H1 (cell line): Measurements from ENCODE around the gene RAB31. TPM values are rescaled to one million over a fixed set of nuclear protein-coding genes. Genes with fewer than 3 reads are reported as not detected.
A peak's percentile ranks its signal among the peaks of the same experiment; 100 is the strongest.

Experiments used
- CTCF ChIA-PET: fragments of 300-600 bp; sonication (Branson Sonifier 250); formaldehyde crosslinking; loops from one replicate; lab custom pipeline; 2021; ENCODE audit not compliant: partially characterized antibody; lab: Charles Lee
- POLR2A ChIA-PET: fragments of 300-600 bp; sonication (Branson Sonifier 250); formaldehyde crosslinking; loops from one replicate; lab custom pipeline; 2021; ENCODE audit warnings: inconsistent platforms; ENCODE audit not compliant: partially characterized antibody; lab: Charles Lee
- DNase-seq, 2 experiments: peaks; one replicate each; pipeline versions ENCODE4 v3.0.0 to v3.0.0-alpha.2; 2010 to 2022; ENCODE audit warnings: low spot score in 2 of 2, low read depth in 1 of 2, mixed read lengths in 1 of 2
- FAIRE-seq: peaks from 2 replicates; lab custom pipeline; 2011; peaks lifted over from hg19 to GRCh38; lab: Jason Lieb, UNC
- H2AFZ ChIP-seq: 2 replicates; pipeline ENCODE4 v1.8.1; 2012; ENCODE audit warnings: low read length, inconsistent platforms
- H2AK5ac ChIP-seq: 2 replicates; pipeline ENCODE4 v1.6.1; 2013; ENCODE audit warnings: low read depth, low read length
- H2BK120ac ChIP-seq: replicated peaks from 2 replicates; pipeline ENCODE3; 2013; ENCODE audit warnings: low read depth, low read length, inconsistent platforms
- H2BK12ac ChIP-seq: 2 replicates; pipeline ENCODE4 v1.6.1; 2013; ENCODE audit warnings: low read depth, low read length
- H2BK15ac ChIP-seq: 2 replicates; pipeline ENCODE4 v1.6.1; 2013; ENCODE audit warnings: low read length
- H2BK20ac ChIP-seq: 2 replicates; pipeline ENCODE4 v1.6.1; 2013; ENCODE audit warnings: low read length
- H2BK5ac ChIP-seq: 2 replicates; pipeline ENCODE4 v1.6.1; 2013; ENCODE audit warnings: low read depth, low read length
- H3K14ac ChIP-seq: 2 replicates; pipeline ENCODE4 v1.6.1; 2013; ENCODE audit warnings: inconsistent platforms; ENCODE audit not compliant: insufficient read length
- H3K18ac ChIP-seq: 2 replicates; pipeline ENCODE4 v1.6.1; 2013; ENCODE audit warnings: low read length; ENCODE audit errors: extremely low read depth
- H3K23ac ChIP-seq: 2 replicates; pipeline ENCODE4 v1.6.1; 2013; ENCODE audit warnings: inconsistent platforms; ENCODE audit not compliant: insufficient read length
- H3K23me2 ChIP-seq: 2 replicates; pipeline ENCODE4 v1.6.1; 2013; ENCODE audit warnings: low read depth, low read length
- H3K27ac ChIP-seq: 2 replicates; pipeline ENCODE4 v1.6.1; 2011; ENCODE audit warnings: low read depth, low read length, inconsistent platforms
- H3K27me3 ChIP-seq, 4 experiments: replicated peaks in 1 of 4; 1 replicate in 1 of 4; 2 replicates in 3 of 4; pipeline versions ENCODE4 v1.6.1 to v1.8.1; 2011 to 2013; ENCODE audit warnings: low read length in 3 of 4, mild to moderate bottlenecking in 3 of 4, inconsistent platforms in 2 of 4, mixed read lengths in 2 of 4, moderate library complexity in 1 of 4; ENCODE audit not compliant: control insufficient read depth in 3 of 4, insufficient read depth in 3 of 4; ENCODE audit errors: extremely low read depth in 1 of 4
- H3K36me3 ChIP-seq, 4 experiments: 2 replicates each; pipeline versions ENCODE4 v1.6.1 to v1.8.1; 2011 to 2013; ENCODE audit warnings: mild to moderate bottlenecking in 4 of 4, low read length in 3 of 4, moderate library complexity in 2 of 4, control low read depth in 1 of 4, inconsistent platforms in 1 of 4; ENCODE audit not compliant: insufficient read depth in 4 of 4, control insufficient read depth in 2 of 4
- H3K4ac ChIP-seq: replicated peaks from 2 replicates; pipeline ENCODE3; 2013; ENCODE audit warnings: low read length, low read depth, mixed read lengths, inconsistent platforms; ENCODE audit not compliant: insufficient read length
- H3K4me1 ChIP-seq, 4 experiments: replicated peaks in 1 of 4; 1 replicate in 1 of 4; 2 replicates in 3 of 4; pipeline versions ENCODE4 v1.6.1 to v1.8.1; 2011 to 2013; ENCODE audit warnings: low read length in 3 of 4, inconsistent platforms in 2 of 4, mixed read lengths in 1 of 4; ENCODE audit not compliant: insufficient read depth in 4 of 4, control insufficient read depth in 3 of 4
- H3K4me2 ChIP-seq, 2 experiments: 2 replicates each; pipeline versions ENCODE4 v1.6.1 to v1.8.1; 2011 to 2013; ENCODE audit warnings: low read depth in 2 of 2, low read length in 2 of 2, control low read depth in 1 of 2, inconsistent platforms in 1 of 2, mild to moderate bottlenecking in 1 of 2; ENCODE audit not compliant: insufficient read depth in 1 of 2
- H3K4me3 ChIP-seq, 4 experiments: fragments of 200-600, 300-600 bp in 1 of 4; sonication (generic), shearing (Covaris generic), sonication (Bioruptor Twin) in 1 of 4; 2 replicates each; pipeline versions ENCODE4 v1.5.1 to v1.8.1; 2011 to 2016; ENCODE audit warnings: low read length in 4 of 4, low read depth in 3 of 4, control low read depth in 2 of 4, inconsistent platforms in 2 of 4, mild to moderate bottlenecking in 2 of 4, mixed read lengths in 1 of 4, moderate library complexity in 1 of 4; ENCODE audit not compliant: insufficient read depth in 2 of 4; ENCODE audit errors: extremely low read depth in 1 of 4
- H3K56ac ChIP-seq: replicated peaks from 2 replicates; pipeline ENCODE3; 2013; ENCODE audit warnings: low read depth, mild to moderate bottlenecking, mixed read lengths, low read length, inconsistent platforms; ENCODE audit not compliant: insufficient read length
- H3K79me1 ChIP-seq: 2 replicates; pipeline ENCODE4 v1.6.1; 2013; ENCODE audit warnings: low read depth, low read length, control low read depth
- H3K79me2 ChIP-seq, 2 experiments: 2 replicates each; pipeline versions ENCODE4 v1.6.1 to v1.8.1; 2012 to 2013; ENCODE audit warnings: low read length in 2 of 2, mild to moderate bottlenecking in 2 of 2, inconsistent platforms in 1 of 2; ENCODE audit not compliant: insufficient read depth in 2 of 2, control insufficient read depth in 1 of 2
- H3K9ac ChIP-seq, 4 experiments: replicated peaks in 1 of 4; 1 replicate in 1 of 4; 2 replicates in 3 of 4; pipeline versions ENCODE4 v1.6.1 to v1.8.1; 2011 to 2013; ENCODE audit warnings: low read depth in 3 of 4, low read length in 3 of 4, control low read depth in 2 of 4, mild to moderate bottlenecking in 2 of 4, moderate library complexity in 2 of 4, inconsistent platforms in 1 of 4; ENCODE audit errors: extremely low read depth in 1 of 4
- H3K9me3 ChIP-seq, 2 experiments: 2 replicates each; pipeline versions ENCODE4 v1.6.1 to v1.8.1; 2012 to 2013; ENCODE audit warnings: mild to moderate bottlenecking in 2 of 2, moderate library complexity in 2 of 2, control low read depth in 1 of 2, inconsistent platforms in 1 of 2, low read depth in 1 of 2, low read length in 1 of 2, mixed read lengths in 1 of 2; ENCODE audit not compliant: insufficient read depth in 2 of 2
- H4K20me1 ChIP-seq, 2 experiments: replicated peaks in 1 of 2; 2 replicates each; pipeline versions ENCODE3 to v1.8.1; 2011 to 2013; ENCODE audit warnings: inconsistent platforms in 2 of 2, low read length in 2 of 2, mild to moderate bottlenecking in 1 of 2; ENCODE audit not compliant: insufficient read depth in 2 of 2, control insufficient read depth in 1 of 2
- H4K5ac ChIP-seq: 2 replicates; pipeline ENCODE4 v1.6.1; 2013; ENCODE audit warnings: low read length, low read depth, mixed read lengths, inconsistent platforms; ENCODE audit not compliant: insufficient read length
- H4K8ac ChIP-seq: 2 replicates; pipeline ENCODE4 v1.8.0; 2013; ENCODE audit warnings: mild to moderate bottlenecking, moderate library complexity, low read length, inconsistent platforms; ENCODE audit not compliant: insufficient read depth; ENCODE audit errors: extremely low read depth
- H4K91ac ChIP-seq: replicated peaks from 2 replicates; pipeline ENCODE3; 2013; ENCODE audit warnings: low read length, mixed read lengths, inconsistent platforms; ENCODE audit not compliant: insufficient read length
- ATF3 ChIP-seq: IDR thresholded peaks from 2 replicates; pipeline ENCODE4 v1.6.1; 2011; ENCODE audit warnings: low read depth, mild to moderate bottlenecking, low read length; ENCODE audit not compliant: insufficient read depth
- BCL11A ChIP-seq, 2 experiments: IDR thresholded peaks; one replicate each; pipeline ENCODE4 v1.6.1; 2011; ENCODE audit warnings: low read depth in 2 of 2, low read length in 2 of 2, mild to moderate bottlenecking in 2 of 2
- SP2 ChIP-seq: IDR thresholded peaks from 2 replicates; pipeline ENCODE4 v1.6.1; 2012; ENCODE audit warnings: mild to moderate bottlenecking, low read length, inconsistent platforms
- SP4 ChIP-seq: IDR thresholded peaks from 2 replicates; pipeline ENCODE4 v1.6.1; 2012; ENCODE audit warnings: low read length, inconsistent platforms
- TCF12 ChIP-seq: IDR thresholded peaks from 2 replicates; pipeline ENCODE4 v1.6.1; 2011; ENCODE audit warnings: low read depth, mild to moderate bottlenecking, low read length
- WGBS, 2 experiments: shearing (Covaris generic) in 1 of 2; methylation state at CpG; one replicate each; pipeline versions ENCODE4 v1.1.6 to v1.1.7; 2013 to 2015; ENCODE audit warnings: low lambda C conversion rate in 2 of 2, mixed read lengths in 2 of 2, inconsistent platforms in 1 of 2, low coverage in 1 of 2, missing lambda C conversion rate in 1 of 2; ENCODE audit not compliant: insufficient replicate concordance in 2 of 2, insufficient coverage in 1 of 2, insufficient read length in 1 of 2; ENCODE audit errors: extremely low coverage in 1 of 2, missing lambda C conversion rate in 1 of 2; 5-methylcytosine and 5-hydroxymethylcytosine counted together
- polyA plus RNA-seq, 7 experiments: library from polyadenylated mRNA; depleted of rRNA in 3 of 7; stranded (reverse) in 5 of 7; unstranded in 2 of 7; fragments of >200 nt in 5 of 7; fragments of 200-250 nt in 2 of 7; gene quantifications; 1 replicate in 5 of 7; 2 replicates in 1 of 7; 4 replicates in 1 of 7; pipeline versions ENCODE4 v1.2.1 to v1.2.3, GENCODE V29; 2011 to 2013; ENCODE audit warnings: missing spikeins in 2 of 7, mixed read lengths in 2 of 7
- total RNA-seq: library from RNA; stranded (reverse); fragmentation: NEBNext Ultra II Directional; extraction: Animal tissue kit (Norgen Biotek cat#: 25700); gene quantifications from 2 replicates; pipeline ENCODE4 v1.2.1, GENCODE V29; 2021

Gene RAB31
- total and polyA plus RNA-seq, 2 of the 8 experiments (the other 6 are each of a cell fraction or from before 2014, with no cell fraction given): 15.2 to 40.9 TPM

GRCh38 chr18:9671214-9671613 lies 36.9 kb upstream of the RAB31 start:
- H4K5ac ChIP-seq: no peak overlapping the region
- FAIRE-seq (no peak), DNase-seq (no peak)
- no peak overlapping the region for H3K27ac ChIP-seq
- no peaks in the 10 kb centered on the region for H3K79me2 ChIP-seq
- H3K23ac ChIP-seq: no peak overlapping the region
- H2AK5ac ChIP-seq: no peak overlapping the region
- TF ChIP-seq BCL11A (IDR thresholded peaks at IDR 0.05; ENCODE audit: low read depth in 2 of 2, low read length in 2 of 2) (no peak), TCF12 (no peak), SP4 (no peak), SP2 (no peak), ATF3 (no peak)
- H3K79me1 ChIP-seq: no peaks in the 10 kb centered on the region
- 0 out of 2 replicates have a peak overlapping the region, but pooled peaks have one; percentile 81 for H2AFZ ChIP-seq
- H2BK120ac ChIP-seq: no peak overlapping the region
- no peaks in the 10 kb centered on the region for H4K20me1 ChIP-seq
- no peak overlapping the region for H2BK15ac ChIP-seq
- ChIA-PET POLR2A (no interaction called here), CTCF (interaction anchor here (0.5 to 0.7 kb wide), 2 partner anchors 25 to 51 kb away, joined by 3 read pairs; no protein-coding TSS in a partner anchor)
- no peak overlapping the region for H4K8ac ChIP-seq
- no peak overlapping the region for H3K56ac ChIP-seq
- no peaks in the 10 kb centered on the region for H3K36me3 ChIP-seq
- no peak overlapping the region for H3K4me3 ChIP-seq
- no peak overlapping the region for H2BK12ac ChIP-seq
- no peak overlapping the region for H4K91ac ChIP-seq
- no peak overlapping the region for H3K9ac ChIP-seq
- no peak overlapping the region for H3K4me2 ChIP-seq
- H2BK5ac ChIP-seq: no peak overlapping the region
- H3K18ac ChIP-seq: no peak overlapping the region
- H3K9me3 ChIP-seq: no peaks in the 10 kb centered on the region
- H3K4ac ChIP-seq: no peak overlapping the region
- no peak overlapping the region for H2BK20ac ChIP-seq
- H3K27me3 ChIP-seq: no peaks in the 10 kb centered on the region
- no peak overlapping the region for H3K14ac ChIP-seq
- H3K4me1 ChIP-seq: peaks cover 0 to 3% (median 0%) of the 10 kb centered on the region in 4 experiments; a peak in 1 of 7 replicates
- WGBS, 2 experiments: 86% methylated on average over 7 of the region's 7 CpGs; no CpG with 5 or more reads in 1 of the 2 experiments
- no peaks in the 10 kb centered on the region for H3K23me2 ChIP-seq
